ENCODE data around the gene CA9. TPM values are rescaled to one million over a fixed set of nuclear protein-coding genes. Genes with fewer than 3 reads are reported as not detected.

Gene CA9
- total and polyA plus RNA-seq, 9 of the 15 experiments (the other 6 are each of a cell fraction or from before 2014, with no cell fraction given) = 0.15 to 10.6 (median 0.60) TPM; not detected in 4

DNA sequence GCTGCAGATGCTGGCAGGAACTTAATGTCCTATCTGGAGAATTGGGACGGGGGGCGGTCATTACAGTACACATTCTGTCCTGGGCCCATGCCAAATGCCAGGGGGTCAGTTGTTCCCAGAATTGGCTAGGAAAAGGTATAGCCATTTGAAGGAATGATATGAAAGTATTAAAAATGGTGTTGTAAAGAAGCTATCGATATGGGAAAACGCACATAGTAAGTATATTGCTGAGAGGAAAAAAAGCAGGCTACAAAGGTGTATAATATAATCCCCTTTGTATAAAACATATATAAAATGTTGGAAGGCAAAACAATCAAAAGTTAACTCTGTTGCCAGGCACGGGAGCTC, 8.3 kb upstream of the CA9 start:
- POLR2A ChIA-PET = interaction anchor here (2.8 kb wide), 1 partner anchor 14 kb away, joined by 6 read pairs; no protein-coding TSS in a partner anchor
- Histone ChIP-seq H3K27ac (ENCODE audit: extremely low read depth, low read depth, low read length) (peak overlapping the region; percentile 92), H3K79me2 (ENCODE audit: control insufficient read depth, insufficient read depth, low read length) (peaks cover 18% of the 10 kb centered on the region), H3K4me3 (peak overlapping the region; percentile 81), H3K4me1 (replicated peaks in 1 of 2; ENCODE audit: control insufficient read depth in 2 of 2, insufficient read depth in 2 of 2, low read length in 2 of 2) (peaks cover 13 to 22% of the 10 kb centered on the region in 2 experiments), H3K9me3 (replicated peaks; ENCODE audit: control insufficient read depth, insufficient read depth, low read depth, low read length) (no peaks in the 10 kb centered on the region), H3K4me2 (ENCODE audit: insufficient read depth, low read length) (peak overlapping the region; percentile 95), H4K20me1 (replicated peaks; ENCODE audit: control insufficient read depth, insufficient read depth, low read length) (no peaks in the 10 kb centered on the region), H3K9me1 (ENCODE audit: control insufficient read depth, insufficient read depth, low read length) (no peaks in the 10 kb centered on the region), H2AFZ (ENCODE audit: low read depth, low read length) (peak overlapping the region; percentile 95), H3K9ac (ENCODE audit: insufficient read depth in 1 of 2, low read depth in 2 of 2, low read length in 2 of 2) (peak overlapping the region; percentile 91 to 95), H3K36me3 (ENCODE audit: control insufficient read depth, insufficient read depth, low read length) (peaks cover 29% of the 10 kb centered on the region; the same call in 2 of the 3 replicates), H3K27me3 (ENCODE audit: control insufficient read depth in 2 of 2, insufficient read depth in 2 of 2, low read length in 2 of 2) (no peaks in the 10 kb centered on the region)
- no peak for FAIRE-seq
- no peak for ATAC-seq
- peak; percentile 3; the same call in 1 of the 2 replicates for TF ChIP-seq ZFX (CRISPR knock-in tag; IDR thresholded peaks at IDR 0.05)
- TF ChIP-seq, protein P1, sequence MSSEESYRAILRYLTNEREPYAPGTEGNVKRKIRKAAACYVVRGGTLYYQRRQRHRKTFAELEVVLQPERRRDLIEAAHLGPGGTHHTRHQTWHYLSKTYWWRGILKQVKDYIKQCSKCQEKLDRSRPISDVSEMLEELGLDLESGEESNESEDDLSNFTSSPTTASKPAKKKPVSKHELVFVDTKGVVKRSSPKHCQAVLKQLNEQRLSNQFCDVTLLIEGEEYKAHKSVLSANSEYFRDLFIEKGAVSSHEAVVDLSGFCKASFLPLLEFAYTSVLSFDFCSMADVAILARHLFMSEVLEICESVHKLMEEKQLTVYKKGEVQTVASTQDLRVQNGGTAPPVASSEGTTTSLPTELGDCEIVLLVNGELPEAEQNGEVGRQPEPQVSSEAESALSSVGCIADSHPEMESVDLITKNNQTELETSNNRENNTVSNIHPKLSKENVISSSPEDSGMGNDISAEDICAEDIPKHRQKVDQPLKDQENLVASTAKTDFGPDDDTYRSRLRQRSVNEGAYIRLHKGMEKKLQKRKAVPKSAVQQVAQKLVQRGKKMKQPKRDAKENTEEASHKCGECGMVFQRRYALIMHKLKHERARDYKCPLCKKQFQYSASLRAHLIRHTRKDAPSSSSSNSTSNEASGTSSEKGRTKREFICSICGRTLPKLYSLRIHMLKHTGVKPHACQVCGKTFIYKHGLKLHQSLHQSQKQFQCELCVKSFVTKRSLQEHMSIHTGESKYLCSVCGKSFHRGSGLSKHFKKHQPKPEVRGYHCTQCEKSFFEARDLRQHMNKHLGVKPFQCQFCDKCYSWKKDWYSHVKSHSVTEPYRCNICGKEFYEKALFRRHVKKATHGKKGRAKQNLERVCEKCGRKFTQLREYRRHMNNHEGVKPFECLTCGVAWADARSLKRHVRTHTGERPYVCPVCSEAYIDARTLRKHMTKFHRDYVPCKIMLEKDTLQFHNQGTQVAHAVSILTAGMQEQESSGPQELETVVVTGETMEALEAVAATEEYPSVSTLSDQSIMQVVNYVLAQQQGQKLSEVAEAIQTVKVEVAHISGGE (CRISPR knock-in tag; IDR thresholded peaks at IDR 0.05) = peak in 1 of 3 experiments; percentile 20; a peak in 1 of 6 replicates
- TF ChIP-seq NFIC (IDR thresholded peaks at IDR 0.05) = peak; percentile 78; the same call in 1 of the 2 replicates
- TF ChIP-seq, protein P2, sequence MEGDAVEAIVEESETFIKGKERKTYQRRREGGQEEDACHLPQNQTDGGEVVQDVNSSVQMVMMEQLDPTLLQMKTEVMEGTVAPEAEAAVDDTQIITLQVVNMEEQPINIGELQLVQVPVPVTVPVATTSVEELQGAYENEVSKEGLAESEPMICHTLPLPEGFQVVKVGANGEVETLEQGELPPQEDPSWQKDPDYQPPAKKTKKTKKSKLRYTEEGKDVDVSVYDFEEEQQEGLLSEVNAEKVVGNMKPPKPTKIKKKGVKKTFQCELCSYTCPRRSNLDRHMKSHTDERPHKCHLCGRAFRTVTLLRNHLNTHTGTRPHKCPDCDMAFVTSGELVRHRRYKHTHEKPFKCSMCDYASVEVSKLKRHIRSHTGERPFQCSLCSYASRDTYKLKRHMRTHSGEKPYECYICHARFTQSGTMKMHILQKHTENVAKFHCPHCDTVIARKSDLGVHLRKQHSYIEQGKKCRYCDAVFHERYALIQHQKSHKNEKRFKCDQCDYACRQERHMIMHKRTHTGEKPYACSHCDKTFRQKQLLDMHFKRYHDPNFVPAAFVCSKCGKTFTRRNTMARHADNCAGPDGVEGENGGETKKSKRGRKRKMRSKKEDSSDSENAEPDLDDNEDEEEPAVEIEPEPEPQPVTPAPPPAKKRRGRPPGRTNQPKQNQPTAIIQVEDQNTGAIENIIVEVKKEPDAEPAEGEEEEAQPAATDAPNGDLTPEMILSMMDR (IDR thresholded peaks at IDR 0.05 in 2 of 3, conservative IDR thresholded peaks at IDR 0.05 in 1 of 3; ENCODE audit: insufficient read depth in 2 of 3, low read depth in 1 of 3, low read length in 3 of 3) = 0 out of 6 replicates have a peak, but pooled peaks of 1 of the 3 experiments have one; percentile 7
- no peak for TF ChIP-seq SNRNP70 (optimal IDR thresholded peaks at IDR 0.05; ENCODE audit: low read depth, low read length)
- in situ Hi-C loops (cut with MboI) = no loop called here
- DNase-seq (ENCODE audit: extremely low read depth in 1 of 4, low spot score in 3 of 4) = no peak
- intact Hi-C loops (cut with micrococcal nuclease) = loop anchor here (10.0 kb wide), 1 partner anchor 149 kb away; the partner anchor contains the start of genes HINT2 and SPAG8
- 32% methylated on average over 5 of the region's 5 CpGs for WGBS (ENCODE audit: insufficient coverage, low coverage, missing lambda C conversion rate)
- CTCF ChIA-PET (ENCODE audit: low intra/inter-chr PET ratio) = no interaction called here
- BruUV-seq (replicated peaks) = no TSS peak

All from K562 (cell line).